Astrocyte (in vitro differentiated cells and primary cell): ENCODE data around the gene PLA1A. TPM values are rescaled to one million over a fixed set of nuclear protein-coding genes. Genes with fewer than 3 reads are reported as not detected.
"Not testable (repeated sequence)": the region's sequence is repeated elsewhere in the genome, so short reads cannot be mapped to it uniquely, and the experiment has no call there.

ENCODE experiments used
- DNase-seq: peaks from one replicate; pipeline ENCODE4 v3.0.0-alpha.2; 2010; ENCODE audit warnings: low read depth
- FAIRE-seq: peaks from 2 replicates; lab custom pipeline; 2011; peaks lifted over from hg19 to GRCh38; lab: Jason Lieb, UNC
- H2AFZ ChIP-seq: 2 replicates; pipeline ENCODE4 v1.6.0; 2012; ENCODE audit warnings: low read depth, low read length, inconsistent platforms
- H3K27ac ChIP-seq: 2 replicates; pipeline ENCODE4 v1.5.1; 2011; ENCODE audit warnings: low read depth, low read length, inconsistent platforms
- H3K27me3 ChIP-seq: 2 replicates; pipeline ENCODE4 v1.6.0; 2011; ENCODE audit warnings: low read length, inconsistent platforms; ENCODE audit not compliant: insufficient read depth
- H3K36me3 ChIP-seq: 2 replicates; pipeline ENCODE4 v1.5.1; 2011; ENCODE audit warnings: low read length, inconsistent platforms; ENCODE audit not compliant: insufficient read depth
- H3K4me1 ChIP-seq: 2 replicates; pipeline ENCODE4 v1.5.1; 2011; ENCODE audit warnings: low read length, inconsistent platforms; ENCODE audit not compliant: insufficient read depth
- H3K4me2 ChIP-seq: 2 replicates; pipeline ENCODE4 v1.6.0; 2012; ENCODE audit warnings: low read length, inconsistent platforms
- H3K4me3 ChIP-seq: 2 replicates; pipeline ENCODE4 v1.5.1; 2011; ENCODE audit warnings: low read depth, mild to moderate bottlenecking, low read length, inconsistent platforms; ENCODE audit not compliant: insufficient read depth
- H3K79me2 ChIP-seq: 2 replicates; pipeline ENCODE4 v1.6.0; 2012; ENCODE audit warnings: mild to moderate bottlenecking, low read length, inconsistent platforms; ENCODE audit not compliant: insufficient read depth
- H3K9ac ChIP-seq: 2 replicates; pipeline ENCODE4 v1.6.0; 2012; ENCODE audit warnings: mild to moderate bottlenecking, low read length, inconsistent platforms
- H3K9me3 ChIP-seq: 2 replicates; pipeline ENCODE4 v1.5.1; 2012; ENCODE audit warnings: low read depth, mild to moderate bottlenecking, low read length, inconsistent platforms; ENCODE audit not compliant: insufficient read depth
- H4K20me1 ChIP-seq: 2 replicates; pipeline ENCODE4 v1.6.0; 2012; ENCODE audit warnings: low read length, inconsistent platforms; ENCODE audit not compliant: insufficient read depth
- H3K27ac Mint-ChIP-seq: one replicate; pipeline ENCODE4 v1.8.0; 2021; ENCODE audit warnings: mild to moderate bottlenecking, mixed read lengths; ENCODE audit not compliant: unreplicated experiment
- H3K27me3 Mint-ChIP-seq: one replicate; pipeline ENCODE4 v1.8.0; 2021; ENCODE audit warnings: low read depth, mixed read lengths; ENCODE audit not compliant: unreplicated experiment
- H3K36me3 Mint-ChIP-seq: one replicate; pipeline ENCODE4 v1.8.0; 2021; ENCODE audit warnings: low read depth, mixed read lengths; ENCODE audit not compliant: unreplicated experiment
- H3K4me1 Mint-ChIP-seq: one replicate; pipeline ENCODE4 v1.8.0; 2021; ENCODE audit warnings: low read depth, mixed read lengths; ENCODE audit not compliant: unreplicated experiment
- H3K4me3 Mint-ChIP-seq: one replicate; pipeline ENCODE4 v1.8.0; 2021; ENCODE audit warnings: mild to moderate bottlenecking, moderate library complexity, mixed read lengths; ENCODE audit not compliant: unreplicated experiment
- H3K9me3 Mint-ChIP-seq: one replicate; pipeline ENCODE4 v1.8.0; 2021; ENCODE audit warnings: mild to moderate bottlenecking, mixed read lengths; ENCODE audit not compliant: unreplicated experiment
- CTCF ChIP-seq: IDR thresholded peaks from 2 replicates; pipeline ENCODE4 v1.5.1; 2011; ENCODE audit warnings: low read depth, mild to moderate bottlenecking, inconsistent platforms, low read length, moderate library complexity; ENCODE audit not compliant: insufficient read depth
- EZH2 ChIP-seq: IDR thresholded peaks from 2 replicates; pipeline ENCODE4 v1.6.1; 2012; ENCODE audit warnings: mild to moderate bottlenecking, low read length, inconsistent platforms; ENCODE audit not compliant: insufficient read depth
- total RNA-seq: library from RNA; stranded (reverse); gene quantifications from 2 replicates; pipeline ENCODE4 v1.2.1, GENCODE V29; 2021

PLA1A gene
- total RNA-seq, 1 donor from 2014 or later = 0.91 TPM

GRCh38 chr3:119594066-119594465, 3.6 kb upstream of the PLA1A start:
- no peak overlapping the region for H3K4me2 ChIP-seq
- TF ChIP-seq EZH2 = no peak
- TF ChIP-seq CTCF = no peak
- H3K27ac ChIP-seq = no peak overlapping the region
- H3K9ac ChIP-seq = no peak overlapping the region
- H3K4me3 ChIP-seq = no peak overlapping the region
- Mint-ChIP-seq H3K27ac (no peak overlapping the region), H3K4me3 (no peak overlapping the region), H3K4me1 (peaks cover 42% of the 10 kb centered on the region), H3K9me3 (peaks cover 3% of the 10 kb centered on the region), H3K27me3 (no peaks in the 10 kb centered on the region), H3K36me3 (peaks cover 2% of the 10 kb centered on the region)
- H3K4me1 ChIP-seq = peaks cover 10% of the 10 kb centered on the region
- H4K20me1 ChIP-seq = no peaks in the 10 kb centered on the region
- no peaks in the 10 kb centered on the region for H3K79me2 ChIP-seq
- no peak for DNase-seq
- no peak for FAIRE-seq
- no peaks in the 10 kb centered on the region for H3K36me3 ChIP-seq
- H3K9me3 ChIP-seq = peaks cover 5% of the 10 kb centered on the region
- H3K27me3 ChIP-seq = no peaks in the 10 kb centered on the region
- H2AFZ ChIP-seq = no peak overlapping the region

GRCh38 chr3:119594929-119595328, 2.8 kb upstream of the PLA1A start:
- not testable (repeated sequence) for H3K36me3 Mint-ChIP-seq

GRCh38 chr3:119595639-119596334, 1.9 kb upstream of the PLA1A start:
- Mint-ChIP-seq H3K36me3 (peaks cover 2% of the 10 kb centered on the region), H3K4me3 (no peak overlapping the region), H3K4me1 (peaks cover 44% of the 10 kb centered on the region), H3K9me3 (peaks cover under 1% of the 10 kb centered on the region), H3K27me3 (no peaks in the 10 kb centered on the region), H3K27ac (no peak overlapping the region)
- H3K27ac ChIP-seq = no peak overlapping the region
- no peaks in the 10 kb centered on the region for H3K27me3 ChIP-seq
- H3K4me1 ChIP-seq = peaks cover 10% of the 10 kb centered on the region
- no peaks in the 10 kb centered on the region for H3K79me2 ChIP-seq
- no peaks in the 10 kb centered on the region for H4K20me1 ChIP-seq
- no peak for DNase-seq
- H3K4me3 ChIP-seq = no peak overlapping the region
- TF ChIP-seq CTCF (no peak), EZH2 (no peak)
- peak overlapping the region; percentile 38 for H2AFZ ChIP-seq
- peak overlapping the region; percentile 68 for H3K4me2 ChIP-seq
- FAIRE-seq = no peak
- no peaks in the 10 kb centered on the region for H3K36me3 ChIP-seq
- H3K9me3 ChIP-seq = no peaks in the 10 kb centered on the region
- no peak overlapping the region for H3K9ac ChIP-seq

More at GRCh38 chr3:119594929-119595328, 2.8 kb upstream of the PLA1A start:
- not testable (repeated sequence) for H3K4me3 Mint-ChIP-seq, H2AFZ ChIP-seq, H3K4me2 ChIP-seq, H3K9ac ChIP-seq, H3K27me3 Mint-ChIP-seq, H3K4me3 ChIP-seq, H3K9me3 ChIP-seq, H4K20me1 ChIP-seq, H3K4me1 ChIP-seq, H3K79me2 ChIP-seq, H3K27ac Mint-ChIP-seq, H3K36me3 ChIP-seq, H3K9me3 Mint-ChIP-seq, FAIRE-seq, H3K27ac ChIP-seq, DNase-seq, H3K27me3 ChIP-seq
- H3K4me1 Mint-ChIP-seq = peaks cover 44% of the 10 kb centered on the region
